SU-DHL-6 (cell line): Measurements from ENCODE around the gene SIDT2.

Experiments
- CTCF ChIP-seq: fragments of 200-600 bp; sonication (generic); IDR thresholded peaks from one replicate; pipeline ENCODE4 v1.5.1; 2017; ENCODE audit warnings: antibody characterized with exemption, mild to moderate bottlenecking, low read length, moderate library complexity; ENCODE audit not compliant: insufficient read depth, poor library complexity, severe bottlenecking
- EZH2phosphoT487 ChIP-seq: fragments of 200-600 bp; sonication (generic), shearing (Covaris generic); conservative IDR thresholded peaks from 2 replicates; pipeline ENCODE4 v1.6.1; 2018; ENCODE audit warnings: mild to moderate bottlenecking, antibody characterized with exemption, low read length, moderate library complexity, mixed read lengths

- no peak for TF ChIP-seq CTCF
- TF ChIP-seq EZH2phosphoT487: no peak
Measured at GRCh38 chr11:117189191-117189940, 10.8 kb downstream of the SIDT2 start.
